Neural cell (in vitro differentiated cells): ENCODE results near the gene GRB7. TPM values are rescaled to one million over a fixed set of nuclear protein-coding genes. Genes with fewer than 3 reads are reported as not detected.

Experiments
- H2AFZ ChIP-seq: fragments of 200-600, 300-800 bp; sonication (generic), shearing (Covaris generic); 2 replicates; pipeline ENCODE4 v1.6.0; 2014; ENCODE audit warnings: low read depth, mild to moderate bottlenecking, antibody characterized with exemption, low read length, moderate library complexity
- H3F3A ChIP-seq: fragments of 200-600 bp; shearing (Covaris generic); 2 replicates; pipeline ENCODE4 v1.6.1; 2016; ENCODE audit warnings: mild to moderate bottlenecking, moderate library complexity, mixed read lengths, antibody characterized with exemption, low read length; ENCODE audit not compliant: insufficient read depth, poor library complexity, severe bottlenecking
- H3K27ac ChIP-seq: fragments of 200-600, 300-800 bp; sonication (generic), shearing (Covaris generic); 2 replicates; pipeline ENCODE4 v1.5.1; 2014; ENCODE audit warnings: mild to moderate bottlenecking, low read length, moderate library complexity
- H3K27me3 ChIP-seq: fragments of 300-800, 200-600 bp; sonication (generic), shearing (Covaris generic); 2 replicates; pipeline ENCODE4 v1.6.0; 2014; ENCODE audit warnings: mild to moderate bottlenecking, low read depth, low read length, moderate library complexity; ENCODE audit not compliant: insufficient read depth
- H3K36me3 ChIP-seq: fragments of 300-800, 200-600 bp; sonication (generic), shearing (Covaris generic); 2 replicates; pipeline ENCODE4 v1.5.1; 2014; ENCODE audit warnings: mild to moderate bottlenecking, antibody characterized with exemption, low read length, moderate library complexity; ENCODE audit not compliant: insufficient read depth
- H3K4me2 ChIP-seq: fragments of 300-800, 200-600 bp; sonication (generic), shearing (Covaris generic); 2 replicates; pipeline ENCODE4 v1.6.0; 2014; ENCODE audit warnings: mild to moderate bottlenecking, low read length
- H3K4me3 ChIP-seq: fragments of 300-800, 200-600 bp; sonication (generic), shearing (Covaris generic); 2 replicates; pipeline ENCODE4 v1.5.1; 2014; ENCODE audit warnings: mild to moderate bottlenecking, low read length, moderate library complexity
- H3K79me2 ChIP-seq: fragments of 200-600 bp; shearing (Covaris generic); replicated peaks from 2 replicates; pipeline ENCODE4 v1.6.0; 2014; ENCODE audit warnings: mild to moderate bottlenecking, low read length, moderate library complexity; ENCODE audit not compliant: insufficient read depth
- H3K9ac ChIP-seq: fragments of 300-800, 200-600 bp; sonication (generic), shearing (Covaris generic); 2 replicates; pipeline ENCODE4 v1.6.1; 2016; ENCODE audit warnings: mild to moderate bottlenecking, low read length, mixed read lengths
- H3K9me2 ChIP-seq: fragments of 200-600 bp; shearing (Covaris generic); 2 replicates; pipeline ENCODE4 v1.6.1; 2016; ENCODE audit warnings: mild to moderate bottlenecking, low read length, mixed read lengths; ENCODE audit not compliant: insufficient read depth
- H3K9me3 ChIP-seq: fragments of 200-600, 300-800 bp; sonication (generic), shearing (Covaris generic); 2 replicates; pipeline ENCODE4 v1.6.1; 2016; ENCODE audit warnings: mild to moderate bottlenecking, mixed run types, low read length, moderate library complexity, mixed read lengths
- H4K20me1 ChIP-seq: fragments of 200-600 bp; shearing (Covaris generic); 2 replicates; pipeline ENCODE4 v1.6.1; 2016; ENCODE audit warnings: mild to moderate bottlenecking, mixed run types; ENCODE audit not compliant: insufficient read depth
- CTCF ChIP-seq: fragments of 450-650 bp; IDR thresholded peaks from 2 replicates; pipeline ENCODE4 v1.5.1; 2014; ENCODE audit warnings: antibody characterized with exemption, mild to moderate bottlenecking, moderate library complexity; ENCODE audit not compliant: poor library complexity, severe bottlenecking
- EP300 ChIP-seq: fragments of 450-650 bp; conservative IDR thresholded peaks from 2 replicates; pipeline ENCODE4 v1.6.1; 2014; ENCODE audit warnings: antibody characterized with exemption, mild to moderate bottlenecking, moderate library complexity; ENCODE audit not compliant: poor library complexity, severe bottlenecking
- EZH2 ChIP-seq: fragments of 200-600, 300-800 bp; shearing (Covaris generic), sonication (generic); IDR thresholded peaks from 2 replicates; pipeline ENCODE4 v1.6.1; 2014; ENCODE audit warnings: antibody characterized with exemption, low read length, borderline replicate concordance, mild to moderate bottlenecking; ENCODE audit not compliant: insufficient read depth, poor library complexity, severe bottlenecking
- MXI1 ChIP-seq: fragments of 450-650 bp; conservative IDR thresholded peaks from 2 replicates; pipeline ENCODE4 v1.6.1; 2014; ENCODE audit warnings: antibody characterized with exemption, mild to moderate bottlenecking; ENCODE audit not compliant: poor library complexity, severe bottlenecking
- POLR2AphosphoS5 ChIP-seq: IDR thresholded peaks from 2 replicates; pipeline ENCODE4 v1.6.1; 2012
- RAD21 ChIP-seq: fragments of 450-650 bp; conservative IDR thresholded peaks from 2 replicates; pipeline ENCODE4 v1.6.1; 2014; ENCODE audit warnings: antibody characterized with exemption, mild to moderate bottlenecking, moderate library complexity
- REST ChIP-seq: IDR thresholded peaks from 2 replicates; pipeline ENCODE4 v1.6.1; 2012; ENCODE audit warnings: borderline replicate concordance
- SMC3 ChIP-seq: fragments of 450-650 bp; conservative IDR thresholded peaks from 2 replicates; pipeline ENCODE4 v1.6.1; 2014; ENCODE audit warnings: antibody characterized with exemption, mild to moderate bottlenecking, moderate library complexity; ENCODE audit not compliant: poor library complexity
- TAF1 ChIP-seq: IDR thresholded peaks from 2 replicates; pipeline ENCODE4 v1.6.1; 2012; ENCODE audit warnings: low read depth
- polyA plus RNA-seq: library from polyadenylated mRNA; depleted of rRNA; stranded (reverse); fragments of >200 nt; gene quantifications from 2 replicates; pipeline ENCODE4 v1.2.3, GENCODE V29; 2014

GRB7 gene
- polyA plus RNA-seq, 1 donor from 2014 or later = not detected

- peak overlapping the region; percentile 94 for H3K4me2 ChIP-seq
- H3K36me3 ChIP-seq = no peaks in the 10 kb centered on the region
- no peak for TF ChIP-seq POLR2AphosphoS5
- TF ChIP-seq EZH2 = no peak
- TF ChIP-seq REST = no peak
- no peak for TF ChIP-seq RAD21
- TF ChIP-seq TAF1 = no peak
- TF ChIP-seq CTCF = no peak
- TF ChIP-seq EP300 = no peak
- TF ChIP-seq SMC3 = no peak
- TF ChIP-seq MXI1 = no peak
- peak overlapping the region; percentile 96 for H3K4me3 ChIP-seq
- H4K20me1 ChIP-seq = no peaks in the 10 kb centered on the region
- H3F3A ChIP-seq = no peaks in the 10 kb centered on the region
- H3K9ac ChIP-seq = peak overlapping the region; percentile 87
- H3K9me3 ChIP-seq = no peaks in the 10 kb centered on the region
- H3K9me2 ChIP-seq = no peaks in the 10 kb centered on the region
- no peaks in the 10 kb centered on the region for H3K27me3 ChIP-seq
- no peak overlapping the region for H2AFZ ChIP-seq
- H3K27ac ChIP-seq = no peak overlapping the region
- H3K79me2 ChIP-seq = no peaks in the 10 kb centered on the region
Measured at GRCh38 chr17:39729280-39729851, 8.4 kb upstream of the GRB7 start.

GRCh38 chr17:39730095-39730921, 7.4 kb upstream of the GRB7 start, which contains the start of gene MIEN1:
MIEN1 (minus strand) TSS chr17:39730532; CDS start chr17:39730495, 37 bp downstream.
- peak within 1 kb of the TSS; percentile 87 for H3K9ac ChIP-seq
- no peaks in the 10 kb centered on the region for H3K79me2 ChIP-seq
- no peaks in the 10 kb centered on the region for H3K9me2 ChIP-seq
- peak within 1 kb of the TSS; percentile 49 for H3K27ac ChIP-seq
- H3K4me2 ChIP-seq = peak within 1 kb of the TSS; percentile 94
- TF ChIP-seq SMC3 (peak; percentile 68), REST (no peak), RAD21 (peak; percentile 54), EP300 (peak; percentile 39), EZH2 (no peak), CTCF (peak; percentile 93), MXI1 (peak; percentile 71), TAF1 (no peak), POLR2AphosphoS5 (peak; percentile 94)
- H4K20me1 ChIP-seq = no peaks in the 10 kb centered on the region
- no peaks in the 10 kb centered on the region for H3F3A ChIP-seq
- no peaks in the 10 kb centered on the region for H3K27me3 ChIP-seq
- no peaks in the 10 kb centered on the region for H3K36me3 ChIP-seq
- H3K4me3 ChIP-seq = peak within 1 kb of the TSS; percentile 96
- no peaks in the 10 kb centered on the region for H3K9me3 ChIP-seq
- H2AFZ ChIP-seq = peak within 1 kb of the TSS; percentile 85
